Activated T-cell treated with anti-CD3 and anti-CD28 coated beads, Interleukin-2, amount 50 U/mL, for 4 hours (primary cell): Measurements from ENCODE around the gene OR2F2. TPM values are rescaled to one million over a fixed set of nuclear protein-coding genes. Genes with fewer than 3 reads are reported as not detected.
A peak's percentile ranks its signal among the peaks of the same experiment; 100 is the strongest.

Source experiments
- ATAC-seq, 2 donors: fragments of 200-7000 bp; cut with Tn5 transposase; one replicate each; pipeline ENCODE4 v1.10.0; 2021
- DNase-seq: peaks from one replicate; pipeline ENCODE4 v3.0.0-alpha.2; 2020
- H3K27me3 Mint-ChIP-seq: one replicate; pipeline ENCODE4 v1.8.0; 2021; ENCODE audit warnings: low read depth, mixed read lengths
- H3K36me3 Mint-ChIP-seq: one replicate; pipeline ENCODE4 v1.8.0; 2022; ENCODE audit warnings: mixed read lengths; ENCODE audit not compliant: insufficient read depth
- H3K4me1 Mint-ChIP-seq: one replicate; pipeline ENCODE4 v1.8.0; 2021; ENCODE audit warnings: low read depth, mixed read lengths
- H3K4me3 Mint-ChIP-seq: one replicate; pipeline ENCODE4 v1.8.0; 2021; ENCODE audit warnings: mild to moderate bottlenecking, moderate library complexity, mixed read lengths
- H3K9me3 Mint-ChIP-seq: one replicate; pipeline ENCODE4 v1.8.0; 2021; ENCODE audit warnings: mixed read lengths
- total RNA-seq, 3 donors: library from RNA; stranded (reverse); gene quantifications; one replicate each; pipeline ENCODE4 v1.2.1, GENCODE V29; 2021

OR2F2 gene, protein sequence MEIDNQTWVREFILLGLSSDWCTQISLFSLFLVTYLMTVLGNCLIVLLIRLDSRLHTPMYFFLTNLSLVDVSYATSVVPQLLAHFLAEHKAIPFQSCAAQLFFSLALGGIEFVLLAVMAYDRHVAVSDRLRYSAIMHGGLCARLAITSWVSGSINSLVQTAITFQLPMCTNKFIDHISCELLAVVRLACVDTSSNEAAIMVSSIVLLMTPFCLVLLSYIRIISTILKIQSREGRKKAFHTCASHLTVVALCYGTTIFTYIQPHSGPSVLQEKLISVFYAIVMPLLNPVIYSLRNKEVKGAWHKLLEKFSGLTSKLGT
- not detected for total RNA-seq

GRCh38 chr7:143934526-143935325 is at the start of gene OR2F2:
TSS of gene OR2F2 (plus strand) at chr7:143935233. CDS start at chr7:143935233, 0 bp downstream.
- DNase-seq (no peak), ATAC-seq (no peak)
- Mint-ChIP-seq H3K4me3 (no peak within 1 kb of the TSS), H3K4me1 (no peaks in the 10 kb centered on the region), H3K36me3 (peaks cover 2% of the 10 kb centered on the region), H3K27me3 (no peaks in the 10 kb centered on the region), H3K9me3 (peaks cover 9% of the 10 kb centered on the region)

DNA sequence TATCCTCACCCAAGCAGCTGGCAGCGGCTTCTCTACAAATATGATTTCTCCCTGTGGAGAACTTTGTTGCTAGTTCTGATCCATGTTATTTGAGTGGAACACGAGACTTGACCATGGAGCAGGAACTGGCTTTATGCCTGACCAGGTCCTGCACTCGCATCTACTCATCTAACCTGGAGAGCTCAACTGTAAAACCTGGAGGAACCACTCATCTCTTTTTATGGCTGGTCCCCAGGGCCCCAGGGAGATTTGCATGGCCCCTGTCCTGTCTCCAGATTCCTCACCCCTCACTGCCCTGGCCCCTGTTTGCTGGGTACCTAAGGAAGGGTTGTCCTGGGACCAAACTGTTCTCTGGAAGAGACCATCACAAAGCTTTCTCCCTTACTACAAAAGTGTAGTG is 49.1 kb upstream of the OR2F2 start:
- peaks cover 6% of the 10 kb centered on the region for H3K9me3 Mint-ChIP-seq
- H3K36me3 Mint-ChIP-seq = peaks cover 11% of the 10 kb centered on the region
- peaks cover 39% of the 10 kb centered on the region for H3K27me3 Mint-ChIP-seq
- ATAC-seq (no peak), DNase-seq (no peak)
- no peak overlapping the region for H3K4me3 Mint-ChIP-seq
- H3K4me1 Mint-ChIP-seq = peaks cover 13% of the 10 kb centered on the region

GRCh38 chr7:143886826-143887477 is 48.1 kb upstream of the OR2F2 start:
- peaks cover 39% of the 10 kb centered on the region for H3K27me3 Mint-ChIP-seq
- no peak for ATAC-seq
- no peak overlapping the region for H3K4me3 Mint-ChIP-seq
- H3K4me1 Mint-ChIP-seq = peaks cover 13% of the 10 kb centered on the region
- H3K36me3 Mint-ChIP-seq = peaks cover 15% of the 10 kb centered on the region
- DNase-seq = no peak
- peaks cover 12% of the 10 kb centered on the region for H3K9me3 Mint-ChIP-seq

- ATAC-seq = no peak
- Mint-ChIP-seq H3K9me3 (peaks cover 12% of the 10 kb centered on the region), H3K4me3 (no peak overlapping the region), H3K4me1 (peaks cover 6% of the 10 kb centered on the region), H3K27me3 (peaks cover 26% of the 10 kb centered on the region), H3K36me3 (peaks cover 15% of the 10 kb centered on the region)
- DNase-seq = no peak
Measured at GRCh38 chr7:143889068-143889467, 46.0 kb upstream of the OR2F2 start.

GRCh38 chr7:143890558-143890957 is 44.5 kb upstream of the OR2F2 start:
- H3K4me3 Mint-ChIP-seq = no peak overlapping the region
- H3K27me3 Mint-ChIP-seq = peaks cover 20% of the 10 kb centered on the region
- peaks cover 15% of the 10 kb centered on the region for H3K36me3 Mint-ChIP-seq
- H3K9me3 Mint-ChIP-seq = peaks cover 12% of the 10 kb centered on the region
- ATAC-seq (no peak), DNase-seq (no peak)
- H3K4me1 Mint-ChIP-seq = peaks cover 6% of the 10 kb centered on the region

GRCh38 chr7:143891457-143891856 is 43.6 kb upstream of the OR2F2 start:
- Mint-ChIP-seq H3K4me1 (peaks cover 4% of the 10 kb centered on the region), H3K27me3 (peaks cover 13% of the 10 kb centered on the region), H3K36me3 (peaks cover 15% of the 10 kb centered on the region), H3K4me3 (no peak overlapping the region), H3K9me3 (peaks cover 12% of the 10 kb centered on the region)
- ATAC-seq (no peak), DNase-seq (no peak)

DNA sequence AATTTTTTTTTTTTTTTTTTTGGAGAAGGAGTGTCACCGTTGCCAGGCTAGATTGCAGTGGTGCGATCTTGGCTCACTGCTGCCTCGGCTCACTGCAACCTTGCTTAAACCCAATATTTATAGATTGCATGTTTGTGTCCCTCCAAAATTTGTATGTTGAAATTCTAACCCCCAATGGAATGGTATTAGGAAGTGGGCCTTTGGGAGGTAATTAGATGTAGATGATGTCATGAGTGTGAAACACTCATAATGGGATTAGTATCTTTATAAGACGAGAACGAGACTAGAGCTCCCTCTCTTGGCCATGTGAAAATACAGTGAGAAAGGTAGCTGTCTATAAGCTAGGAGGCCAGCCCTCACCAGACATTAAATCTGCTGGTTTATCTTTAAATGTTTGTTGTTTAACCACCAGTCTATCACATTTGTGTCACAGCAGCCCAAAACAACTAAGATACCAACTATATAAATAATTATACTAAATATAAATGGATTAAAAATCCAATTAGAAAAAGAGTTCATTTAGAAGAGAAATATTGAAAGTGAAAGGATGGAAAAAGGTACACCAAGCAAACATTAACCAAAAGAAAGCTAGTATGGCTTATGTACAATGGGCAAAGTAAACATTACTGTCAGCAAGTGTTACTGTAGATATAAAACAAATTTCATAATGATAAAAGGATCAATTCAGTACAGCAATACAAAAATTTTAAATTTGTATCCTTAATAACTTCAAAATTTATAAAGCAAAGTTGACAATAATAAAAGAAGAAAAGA is 42.3 kb upstream of the OR2F2 start:
- DNase-seq (no peak), ATAC-seq (peak in 1 of 2 donors; percentile 73)
- H3K9me3 Mint-ChIP-seq = peaks cover 12% of the 10 kb centered on the region
- H3K27me3 Mint-ChIP-seq = peaks cover 7% of the 10 kb centered on the region
- no peak overlapping the region for H3K4me3 Mint-ChIP-seq
- peaks cover 3% of the 10 kb centered on the region for H3K4me1 Mint-ChIP-seq
- H3K36me3 Mint-ChIP-seq = peaks cover 13% of the 10 kb centered on the region

DNA sequence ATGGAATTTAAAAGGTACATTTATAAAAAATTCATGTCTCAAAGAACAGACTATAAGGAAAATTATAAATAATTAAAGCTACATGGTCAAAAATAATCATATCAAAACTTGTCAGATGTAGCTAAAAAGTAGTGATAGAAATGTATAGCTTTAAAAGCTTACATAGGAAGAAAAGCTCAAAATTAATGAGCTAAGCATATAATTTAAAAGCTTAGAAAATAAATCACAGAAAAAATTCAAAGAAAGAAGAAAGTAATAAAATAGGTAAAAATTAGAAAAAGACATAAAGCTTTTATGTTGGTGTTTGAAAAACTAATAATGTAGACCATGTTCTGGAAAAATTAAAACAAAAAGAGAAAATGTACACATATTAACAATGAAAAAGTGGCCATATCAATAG is 38.4 kb upstream of the OR2F2 start:
- H3K4me3 Mint-ChIP-seq = no peak overlapping the region
- peaks cover 29% of the 10 kb centered on the region for H3K4me1 Mint-ChIP-seq
- peaks cover under 1% of the 10 kb centered on the region for H3K36me3 Mint-ChIP-seq
- no peaks in the 10 kb centered on the region for H3K27me3 Mint-ChIP-seq
- H3K9me3 Mint-ChIP-seq = peaks cover 2% of the 10 kb centered on the region
- DNase-seq (no peak), ATAC-seq (no peak)

DNA sequence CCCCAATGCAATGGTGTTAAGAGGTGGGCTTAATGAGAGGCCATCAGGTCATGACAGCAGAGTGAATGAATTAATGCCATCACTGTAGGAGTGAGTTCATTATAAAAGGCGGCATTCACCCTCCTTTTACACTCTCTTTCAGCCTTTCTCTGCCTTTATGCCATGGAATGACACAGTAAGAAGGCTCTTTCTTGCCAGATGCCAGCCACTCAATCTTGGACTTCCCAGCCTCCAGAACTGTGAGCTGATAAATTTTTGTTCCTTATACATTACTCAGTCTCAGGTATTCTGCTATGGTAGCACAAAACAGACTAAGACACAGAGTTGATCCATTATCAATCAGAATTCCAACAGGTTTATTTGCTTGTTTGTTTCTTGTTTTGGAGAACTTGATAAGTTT is 36.2 kb upstream of the OR2F2 start:
- peaks cover 30% of the 10 kb centered on the region for H3K4me1 Mint-ChIP-seq
- no peaks in the 10 kb centered on the region for H3K36me3 Mint-ChIP-seq
- ATAC-seq = no peak

DNA sequence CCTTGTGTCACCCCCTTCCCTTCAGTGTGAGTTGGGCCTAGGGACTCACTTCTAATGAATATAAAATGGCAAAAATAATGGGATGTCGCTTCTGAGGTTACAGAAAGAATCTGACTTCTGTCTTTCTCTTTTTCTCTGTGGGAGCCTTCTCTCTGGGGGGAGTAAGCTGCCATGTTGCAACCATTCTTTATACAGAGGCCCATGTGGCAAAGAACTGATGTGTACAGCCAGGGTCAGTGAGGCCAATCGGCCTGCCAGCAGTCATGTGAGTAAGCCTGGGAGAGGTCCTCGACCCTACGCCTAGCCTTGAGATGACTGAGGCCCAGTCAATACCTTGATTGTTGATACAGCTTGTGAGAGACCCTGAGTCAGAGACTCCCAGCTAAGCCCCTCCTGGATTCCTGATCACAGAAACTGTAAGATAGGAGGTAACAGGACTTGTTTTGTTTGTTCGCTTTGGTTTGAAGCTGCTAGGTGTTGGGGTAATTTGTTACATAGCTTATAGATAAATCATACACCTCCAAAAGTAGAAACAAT is 34.7 kb upstream of the OR2F2 start:
- Mint-ChIP-seq H3K9me3 (no peaks in the 10 kb centered on the region), H3K4me1 (peaks cover 30% of the 10 kb centered on the region), H3K27me3 (peaks cover 2% of the 10 kb centered on the region), H3K4me3 (peak overlapping the region; percentile 93), H3K36me3 (no peaks in the 10 kb centered on the region)
- no peak for ATAC-seq
- DNase-seq = no peak

More for the DNA sequence above, 36.2 kb upstream of the OR2F2 start:
- no peak overlapping the region for H3K4me3 Mint-ChIP-seq
- no peaks in the 10 kb centered on the region for H3K9me3 Mint-ChIP-seq
- no peaks in the 10 kb centered on the region for H3K27me3 Mint-ChIP-seq
- DNase-seq = no peak

DNA sequence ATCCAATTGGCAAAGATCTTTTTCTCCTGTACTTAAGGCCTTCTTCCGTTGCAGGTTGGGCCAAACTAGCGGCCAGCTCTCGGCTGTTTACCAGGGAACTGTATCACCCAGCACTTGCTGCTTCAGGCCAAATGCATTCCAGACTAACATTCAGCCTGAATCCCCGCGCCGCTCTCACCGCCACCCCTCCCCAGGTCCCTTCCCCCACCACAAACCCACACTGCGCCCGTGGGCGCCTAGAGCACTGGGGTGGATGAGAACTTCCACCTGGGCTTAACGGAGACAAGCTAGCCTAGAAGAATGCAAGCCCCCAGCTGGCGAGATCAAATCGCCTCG is 33.7 kb upstream of the OR2F2 start:
- no peak for DNase-seq
- peak in 1 of 2 donors; percentile 15 for ATAC-seq

GRCh38 chr7:143901668-143902331 is 33.2 kb upstream of the OR2F2 start, which contains the start of gene TCAF1:
TSS of gene TCAF1 (minus strand) at chr7:143902176. CDS start at chr7:143876608, 25,568 bp downstream.
- ATAC-seq (peak; percentile 97), DNase-seq (peak; percentile 89)
- Mint-ChIP-seq H3K9me3 (no peaks in the 10 kb centered on the region), H3K4me3 (peak within 1 kb of the TSS; percentile 93), H3K36me3 (no peaks in the 10 kb centered on the region), H3K4me1 (peaks cover 30% of the 10 kb centered on the region), H3K27me3 (peaks cover 2% of the 10 kb centered on the region)

More for the DNA sequence above, 33.7 kb upstream of the OR2F2 start:
- H3K9me3 Mint-ChIP-seq = no peaks in the 10 kb centered on the region
- peaks cover 30% of the 10 kb centered on the region for H3K4me1 Mint-ChIP-seq
- no peaks in the 10 kb centered on the region for H3K36me3 Mint-ChIP-seq
- peak overlapping the region; percentile 93 for H3K4me3 Mint-ChIP-seq
- H3K27me3 Mint-ChIP-seq = peaks cover 2% of the 10 kb centered on the region

DNA sequence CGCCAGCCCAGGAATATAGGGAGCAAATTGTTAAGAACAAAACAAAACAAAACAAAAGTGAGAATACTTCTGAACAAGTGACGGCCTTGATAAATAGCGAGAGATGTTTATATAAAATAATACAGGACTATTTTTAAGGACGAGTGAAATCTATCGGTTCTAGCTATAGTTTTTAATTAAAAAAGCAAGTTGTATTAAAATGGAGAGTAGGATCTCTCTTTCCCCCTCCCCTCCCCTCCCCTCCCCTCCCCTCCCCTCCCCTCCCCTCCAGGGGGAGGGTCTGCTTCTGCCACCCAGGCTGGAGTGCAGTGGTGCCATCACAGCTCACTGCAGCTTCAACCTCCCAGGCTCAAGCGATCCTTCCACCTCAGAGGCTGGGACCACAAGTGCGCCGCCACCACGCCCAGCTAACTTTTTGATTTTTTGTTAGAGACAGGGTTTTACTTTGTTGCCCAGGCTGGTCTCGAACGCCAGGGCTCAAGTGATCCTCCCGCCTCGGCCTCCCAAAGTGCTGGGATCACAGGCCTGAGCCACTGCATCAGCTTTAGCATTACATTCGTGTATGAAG is 32.6 kb upstream of the OR2F2 start:
- H3K4me1 Mint-ChIP-seq = peaks cover 30% of the 10 kb centered on the region
- H3K4me3 Mint-ChIP-seq = peak overlapping the region; percentile 93
- ATAC-seq (no peak), DNase-seq (no peak)
- H3K27me3 Mint-ChIP-seq = peaks cover 2% of the 10 kb centered on the region
- H3K9me3 Mint-ChIP-seq = no peaks in the 10 kb centered on the region
- no peaks in the 10 kb centered on the region for H3K36me3 Mint-ChIP-seq
